ENCODE results near the gene EHD3.

Gene EHD3

GRCh38 chr2:31237348-31238017, 3.5 kb downstream of the EHD3 start:
- no peak for DNase-seq

- DNase-seq = no peak
Observed at GRCh38 chr2:31238126-31238905, 4.4 kb downstream of the EHD3 start.

GRCh38 chr2:31238906-31239592, 5.1 kb downstream of the EHD3 start:
- DNase-seq = no peak

GRCh38 chr2:31239593-31240177, 5.7 kb downstream of the EHD3 start:
- DNase-seq = peak; percentile 49

GRCh38 chr2:31240381-31241365, 6.7 kb downstream of the EHD3 start:
- DNase-seq = no peak

GRCh38 chr2:31241625-31242270, 7.8 kb downstream of the EHD3 start:
- no peak for DNase-seq

GRCh38 chr2:31243053-31243452, 9.1 kb downstream of the EHD3 start:
- DNase-seq = no peak

GRCh38 chr2:31244101-31244500, 10.1 kb downstream of the EHD3 start:
- DNase-seq = no peak

GRCh38 chr2:31246184-31246852, 12.4 kb downstream of the EHD3 start:
- DNase-seq = peak; percentile 71

- peak; percentile 50 for DNase-seq
Observed at GRCh38 chr2:31247711-31248110, 13.8 kb downstream of the EHD3 start.

- DNase-seq = no peak
Observed at GRCh38 chr2:31248139-31248538, 14.2 kb downstream of the EHD3 start.

GRCh38 chr2:31249009-31249690, 15.2 kb downstream of the EHD3 start:
- DNase-seq = no peak

- DNase-seq = no peak
Observed at GRCh38 chr2:31251018-31251417, 17.1 kb downstream of the EHD3 start.

- no peak for DNase-seq
Observed at GRCh38 chr2:31251851-31252250, 17.9 kb downstream of the EHD3 start.

- DNase-seq = no peak
Observed at GRCh38 chr2:31253356-31254131, 19.6 kb downstream of the EHD3 start.

- no peak for DNase-seq
Observed at GRCh38 chr2:31254237-31255203, 20.6 kb downstream of the EHD3 start.

- DNase-seq = no peak
Observed at GRCh38 chr2:31255911-31256571, 22.1 kb downstream of the EHD3 start.

Data from fibroblast of upper back skin (primary cell).